HepG2 (cell line): ENCODE results near the gene AMZ1. TPM values are rescaled to one million over a fixed set of nuclear protein-coding genes. Genes with fewer than 3 reads are reported as not detected.

Source experiments
- ATAC-seq: fragments of 200-7000 bp; cut with Tn5 transposase; 3 replicates; pipeline ENCODE4 v1.9.1; 2020; ENCODE audit warnings: mild to moderate bottlenecking, moderate library complexity
- BruUV-seq: library from RNA; stranded (reverse); fragments of 400-500 nt; replicated peaks from 2 replicates; lab custom pipeline; 2021; lab: Mats Ljungman, UMichigan
- CTCF ChIA-PET: fragments of 300-600 bp; formaldehyde crosslinking; extraction: SDS; loops from one replicate; lab custom pipeline; 2021; ENCODE audit warnings: low total read pairs, inconsistent platforms, low intra/inter-chr PET ratio; lab: Yijun Ruan, JAX
- POLR2A ChIA-PET: fragments of 350-600 bp; sonication (Branson Sonifier 250); formaldehyde crosslinking; loops from one replicate; lab custom pipeline; 2020; ENCODE audit warnings: antibody characterized with exemption, inconsistent platforms; lab: Yijun Ruan, JAX
- DNase-seq: peaks from one replicate; pipeline ENCODE4 v3.0.0-alpha.2; 2015; ENCODE audit warnings: low spot score
- FAIRE-seq: peaks from 3 replicates; lab custom pipeline; 2011; peaks lifted over from hg19 to GRCh38; lab: Jason Lieb, UNC
- H2AFZ ChIP-seq: one replicate; pipeline ENCODE4 v1.6.1; 2011; ENCODE audit warnings: low read length, inconsistent platforms
- H3K27ac ChIP-seq: fragments of 300-600 bp; 3 replicates; pipeline ENCODE4 v1.8.0; 2011; ENCODE audit warnings: mixed run types, mild to moderate bottlenecking, mixed read lengths, low read length, inconsistent platforms; ENCODE audit not compliant: insufficient read depth; ENCODE audit errors: extremely low read length
- H3K27me3 ChIP-seq, 2 experiments: fragments of 200-600 bp in 1 of 2; 2 replicates in 1 of 2; 3 replicates in 1 of 2; pipeline versions ENCODE4 v1.6.0 to v1.8.0; 2011; ENCODE audit warnings: low read length in 2 of 2, mild to moderate bottlenecking in 2 of 2, moderate library complexity in 2 of 2, inconsistent platforms in 1 of 2; ENCODE audit not compliant: insufficient read depth in 2 of 2, control insufficient read depth in 1 of 2
- H3K36me3 ChIP-seq, 2 experiments: fragments of 200-600 bp in 1 of 2; replicated peaks in 1 of 2; 2 replicates in 1 of 2; 3 replicates in 1 of 2; pipeline versions ENCODE4 v1.5.1 to v1.8.0; 2011; ENCODE audit warnings: low read length in 2 of 2, inconsistent platforms in 1 of 2; ENCODE audit not compliant: insufficient read depth in 2 of 2, control insufficient read depth in 1 of 2
- H3K4me1 ChIP-seq: 2 replicates; pipeline ENCODE4 v1.5.1; 2012; ENCODE audit warnings: low read length, inconsistent platforms; ENCODE audit not compliant: insufficient read depth
- H3K4me2 ChIP-seq: 2 replicates; pipeline ENCODE4 v1.6.0; 2011; ENCODE audit warnings: low read depth, low read length, inconsistent platforms
- H3K4me3 ChIP-seq, 3 experiments: fragments of 200-600 bp in 1 of 3; sonication (generic), shearing (Covaris generic) in 1 of 3; replicated peaks in 1 of 3; 2 replicates each; pipeline ENCODE4 v1.5.1; 2011 to 2016; ENCODE audit warnings: low read length in 3 of 3, inconsistent platforms in 2 of 3, low read depth in 2 of 3, mild to moderate bottlenecking in 2 of 3, control low read depth in 1 of 3, mixed read lengths in 1 of 3; ENCODE audit not compliant: insufficient read depth in 1 of 3
- H3K79me2 ChIP-seq: one replicate; pipeline ENCODE4 v1.6.1; 2011; ENCODE audit warnings: low read length, inconsistent platforms; ENCODE audit not compliant: insufficient read depth
- H3K9ac ChIP-seq: 2 replicates; pipeline ENCODE4 v1.6.0; 2011; ENCODE audit warnings: mild to moderate bottlenecking, low read depth, low read length, inconsistent platforms; ENCODE audit not compliant: insufficient read depth
- H3K9me3 ChIP-seq: 2 replicates; pipeline ENCODE4 v1.5.1; 2012; ENCODE audit warnings: mild to moderate bottlenecking, low read length
- H4K20me1 ChIP-seq: 2 replicates; pipeline ENCODE4 v1.6.0; 2011; ENCODE audit warnings: inconsistent platforms, mild to moderate bottlenecking, low read length, moderate library complexity; ENCODE audit not compliant: insufficient read depth
- GABPB1 ChIP-seq: IDR thresholded peaks from 2 replicates; pipeline ENCODE4 v1.6.1; 2016; ENCODE audit warnings: mild to moderate bottlenecking, missing genetic modification reagents, moderate library complexity, missing compliant biosample characterization
- JUND ChIP-seq: sonication (generic); formaldehyde crosslinking; IDR thresholded peaks from 2 replicates; pipeline ENCODE4 v1.8.0; 2022; ENCODE audit warnings: mild to moderate bottlenecking, missing genetic modification reagents
- POLR2AphosphoS5 ChIP-seq: IDR thresholded peaks from 2 replicates; pipeline ENCODE4 v1.6.1; 2012; ENCODE audit warnings: low read depth, low read length
- PTBP1 ChIP-seq: fragments of 200-400 bp; formaldehyde crosslinking; IDR thresholded peaks from 2 replicates; pipeline ENCODE4 v1.6.1; 2018; ENCODE audit warnings: low read length, low read depth; ENCODE audit not compliant: poor library complexity, severe bottlenecking
- SOX5 ChIP-seq: IDR thresholded peaks from 2 replicates; pipeline ENCODE4 v1.6.1; 2016; ENCODE audit warnings: borderline replicate concordance
- TBP ChIP-seq: sonication (generic); formaldehyde crosslinking; IDR thresholded peaks from 2 replicates; pipeline ENCODE4 v1.5.0; 2020; ENCODE audit warnings: missing genetic modification reagents
- ZNF234 ChIP-seq: sonication (generic); formaldehyde crosslinking; conservative IDR thresholded peaks from 2 replicates; pipeline ENCODE4 v1.5.1; 2020; ENCODE audit warnings: mild to moderate bottlenecking, missing genetic modification reagents
- ZNF629 ChIP-seq: sonication (generic); formaldehyde crosslinking; conservative IDR thresholded peaks from 2 replicates; pipeline ENCODE4 v1.5.0; 2020; ENCODE audit warnings: missing genetic modification reagents
- whole genome bisulfite sequencing: methylation state at CpG from one replicate; pipeline ENCODE4 v1.1.6; 2017; ENCODE audit warnings: low lambda C conversion rate; 5-methylcytosine and 5-hydroxymethylcytosine counted together
- in situ Hi-C: cut with HindIII; loops from 2 replicates; pipeline ENCODE4 v1.10.0; 2017; ENCODE audit warnings: low pct_unique_long_range_greater_than_20kb; ENCODE audit not compliant: extremely low pct_ligation_motif_present
- intact Hi-C: fragments of 100-400 bp; cut with micrococcal nuclease; formaldehyde crosslinking; loops from one replicate; pipeline ENCODE4 v1.10.0; 2022; ENCODE audit not compliant: unreplicated experiment
- polyA plus RNA-seq, 8 experiments: library from polyadenylated mRNA; depleted of rRNA in 3 of 8; stranded (reverse) in 7 of 8; unstranded in 1 of 8; fragments of >200 nt; fragmentation: Illumina TruSeq in 4 of 8; extraction: Trizol in 4 of 8; gene quantifications; 2 replicates each; pipeline versions ENCODE4 v1.2.1 to v1.2.3, GENCODE V29; 2011 to 2016; ENCODE audit warnings: low read depth in 4 of 8, missing spikeins in 1 of 8, mixed read lengths in 1 of 8; ENCODE audit not compliant: insufficient read depth in 1 of 8
- total RNA-seq, 5 experiments: library from RNA; depleted of rRNA; stranded (reverse); fragments of >200 nt; fragmentation: Illumina TruSeq; extraction: Trizol; gene quantifications; 2 replicates each; pipeline ENCODE4 v1.2.3, GENCODE V29; 2016; ENCODE audit warnings: low read depth in 1 of 5
- TF ChIP-seq, protein P1 (sequence below): IDR thresholded peaks from 2 replicates; pipeline ENCODE4 v1.6.1; 2018; ENCODE audit warnings: missing genetic modification reagents, mild to moderate bottlenecking, missing compliant biosample characterization
- TF ChIP-seq, protein P2 (sequence below): IDR thresholded peaks from 2 replicates; pipeline ENCODE4 v1.6.1; 2016; ENCODE audit warnings: low read depth
- TF ChIP-seq, protein P3 (sequence below): sonication (generic); formaldehyde crosslinking; IDR thresholded peaks from one replicate; pipeline ENCODE4 v1.5.1; 2020; ENCODE audit warnings: mild to moderate bottlenecking, missing genetic modification reagents; ENCODE audit errors: not compliant biosample characterization

Gene AMZ1
- total and polyA plus RNA-seq, 2 of the 13 experiments (the other 11 are each of a cell fraction or from before 2014, with no cell fraction given) = 0.03 TPM; not detected in 1

DNA sequence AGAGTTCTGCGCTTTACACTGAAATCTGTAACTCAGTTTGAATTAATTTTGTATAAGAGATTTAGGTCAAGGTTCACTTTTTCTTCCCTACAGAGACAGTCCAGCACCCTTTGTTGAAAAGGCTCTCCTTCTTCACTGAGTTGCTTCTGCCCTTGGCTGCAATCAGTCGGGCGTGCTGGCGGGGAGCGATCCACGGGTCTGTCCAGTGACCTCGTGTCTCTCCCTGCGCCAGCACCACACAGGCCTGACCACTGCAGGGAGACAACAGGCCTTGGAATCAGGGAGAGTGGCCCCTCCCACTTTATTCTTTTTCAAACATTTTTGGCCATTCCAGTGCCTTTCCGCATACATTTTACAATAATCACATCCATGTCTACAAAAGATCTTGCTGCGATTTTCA, 66.9 kb downstream of the AMZ1 start:
- FAIRE-seq (no peak), ATAC-seq (no peak), DNase-seq (no peak)
- ChIA-PET POLR2A (no interaction called here), CTCF (no interaction called here)
- WGBS = 95% methylated on average over 10 of the region's 10 CpGs
- intact Hi-C loops (loop anchor here (5.0 kb wide), 1 partner anchor 47 kb away; no protein-coding TSS in a partner anchor), in situ Hi-C loops (no loop called here)
- Histone ChIP-seq H3K27ac (no peak overlapping the region), H3K27me3 (no peaks in the 10 kb centered on the region), H4K20me1 (no peaks in the 10 kb centered on the region), H3K79me2 (peaks cover 31% of the 10 kb centered on the region), H3K36me3 (peaks cover 6 to 7% of the 10 kb centered on the region in 2 experiments; a peak in 4 of 5 replicates), H3K4me3 (no peak overlapping the region), H3K4me2 (no peak overlapping the region), H3K9ac (no peak overlapping the region), H3K4me1 (peaks cover 27% of the 10 kb centered on the region), H2AFZ (no peak overlapping the region), H3K9me3 (no peaks in the 10 kb centered on the region)
- BruUV-seq = no TSS peak
- TF ChIP-seq PTBP1 = no peak
- TF ChIP-seq SOX5 = no peak
- TF ChIP-seq JUND (CRISPR knock-in tag) = no peak
- no peak for TF ChIP-seq TBP (CRISPR knock-in tag)
- no peak for TF ChIP-seq ZNF234 (CRISPR knock-in tag)
- no peak for TF ChIP-seq GABPB1
- TF ChIP-seq ZNF629 (CRISPR knock-in tag) = no peak
- TF ChIP-seq, protein P1, sequence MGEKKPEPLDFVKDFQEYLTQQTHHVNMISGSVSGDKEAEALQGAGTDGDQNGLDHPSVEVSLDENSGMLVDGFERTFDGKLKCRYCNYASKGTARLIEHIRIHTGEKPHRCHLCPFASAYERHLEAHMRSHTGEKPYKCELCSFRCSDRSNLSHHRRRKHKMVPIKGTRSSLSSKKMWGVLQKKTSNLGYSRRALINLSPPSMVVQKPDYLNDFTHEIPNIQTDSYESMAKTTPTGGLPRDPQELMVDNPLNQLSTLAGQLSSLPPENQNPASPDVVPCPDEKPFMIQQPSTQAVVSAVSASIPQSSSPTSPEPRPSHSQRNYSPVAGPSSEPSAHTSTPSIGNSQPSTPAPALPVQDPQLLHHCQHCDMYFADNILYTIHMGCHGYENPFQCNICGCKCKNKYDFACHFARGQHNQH = no peak
- TF ChIP-seq, protein P2, sequence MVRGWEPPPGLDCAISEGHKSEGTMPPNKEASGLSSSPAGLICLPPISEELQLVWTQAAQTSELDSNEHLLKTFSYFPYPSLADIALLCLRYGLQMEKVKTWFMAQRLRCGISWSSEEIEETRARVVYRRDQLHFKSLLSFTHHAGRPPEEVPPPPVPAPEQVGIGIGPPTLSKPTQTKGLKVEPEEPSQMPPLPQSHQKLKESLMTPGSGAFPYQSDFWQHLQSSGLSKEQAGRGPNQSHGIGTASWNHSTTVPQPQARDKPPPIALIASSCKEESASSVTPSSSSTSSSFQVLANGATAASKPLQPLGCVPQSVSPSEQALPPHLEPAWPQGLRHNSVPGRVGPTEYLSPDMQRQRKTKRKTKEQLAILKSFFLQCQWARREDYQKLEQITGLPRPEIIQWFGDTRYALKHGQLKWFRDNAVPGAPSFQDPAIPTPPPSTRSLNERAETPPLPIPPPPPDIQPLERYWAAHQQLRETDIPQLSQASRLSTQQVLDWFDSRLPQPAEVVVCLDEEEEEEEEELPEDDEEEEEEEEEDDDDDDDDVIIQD (CRISPR knock-in tag) = no peak
- TF ChIP-seq, protein P3, sequence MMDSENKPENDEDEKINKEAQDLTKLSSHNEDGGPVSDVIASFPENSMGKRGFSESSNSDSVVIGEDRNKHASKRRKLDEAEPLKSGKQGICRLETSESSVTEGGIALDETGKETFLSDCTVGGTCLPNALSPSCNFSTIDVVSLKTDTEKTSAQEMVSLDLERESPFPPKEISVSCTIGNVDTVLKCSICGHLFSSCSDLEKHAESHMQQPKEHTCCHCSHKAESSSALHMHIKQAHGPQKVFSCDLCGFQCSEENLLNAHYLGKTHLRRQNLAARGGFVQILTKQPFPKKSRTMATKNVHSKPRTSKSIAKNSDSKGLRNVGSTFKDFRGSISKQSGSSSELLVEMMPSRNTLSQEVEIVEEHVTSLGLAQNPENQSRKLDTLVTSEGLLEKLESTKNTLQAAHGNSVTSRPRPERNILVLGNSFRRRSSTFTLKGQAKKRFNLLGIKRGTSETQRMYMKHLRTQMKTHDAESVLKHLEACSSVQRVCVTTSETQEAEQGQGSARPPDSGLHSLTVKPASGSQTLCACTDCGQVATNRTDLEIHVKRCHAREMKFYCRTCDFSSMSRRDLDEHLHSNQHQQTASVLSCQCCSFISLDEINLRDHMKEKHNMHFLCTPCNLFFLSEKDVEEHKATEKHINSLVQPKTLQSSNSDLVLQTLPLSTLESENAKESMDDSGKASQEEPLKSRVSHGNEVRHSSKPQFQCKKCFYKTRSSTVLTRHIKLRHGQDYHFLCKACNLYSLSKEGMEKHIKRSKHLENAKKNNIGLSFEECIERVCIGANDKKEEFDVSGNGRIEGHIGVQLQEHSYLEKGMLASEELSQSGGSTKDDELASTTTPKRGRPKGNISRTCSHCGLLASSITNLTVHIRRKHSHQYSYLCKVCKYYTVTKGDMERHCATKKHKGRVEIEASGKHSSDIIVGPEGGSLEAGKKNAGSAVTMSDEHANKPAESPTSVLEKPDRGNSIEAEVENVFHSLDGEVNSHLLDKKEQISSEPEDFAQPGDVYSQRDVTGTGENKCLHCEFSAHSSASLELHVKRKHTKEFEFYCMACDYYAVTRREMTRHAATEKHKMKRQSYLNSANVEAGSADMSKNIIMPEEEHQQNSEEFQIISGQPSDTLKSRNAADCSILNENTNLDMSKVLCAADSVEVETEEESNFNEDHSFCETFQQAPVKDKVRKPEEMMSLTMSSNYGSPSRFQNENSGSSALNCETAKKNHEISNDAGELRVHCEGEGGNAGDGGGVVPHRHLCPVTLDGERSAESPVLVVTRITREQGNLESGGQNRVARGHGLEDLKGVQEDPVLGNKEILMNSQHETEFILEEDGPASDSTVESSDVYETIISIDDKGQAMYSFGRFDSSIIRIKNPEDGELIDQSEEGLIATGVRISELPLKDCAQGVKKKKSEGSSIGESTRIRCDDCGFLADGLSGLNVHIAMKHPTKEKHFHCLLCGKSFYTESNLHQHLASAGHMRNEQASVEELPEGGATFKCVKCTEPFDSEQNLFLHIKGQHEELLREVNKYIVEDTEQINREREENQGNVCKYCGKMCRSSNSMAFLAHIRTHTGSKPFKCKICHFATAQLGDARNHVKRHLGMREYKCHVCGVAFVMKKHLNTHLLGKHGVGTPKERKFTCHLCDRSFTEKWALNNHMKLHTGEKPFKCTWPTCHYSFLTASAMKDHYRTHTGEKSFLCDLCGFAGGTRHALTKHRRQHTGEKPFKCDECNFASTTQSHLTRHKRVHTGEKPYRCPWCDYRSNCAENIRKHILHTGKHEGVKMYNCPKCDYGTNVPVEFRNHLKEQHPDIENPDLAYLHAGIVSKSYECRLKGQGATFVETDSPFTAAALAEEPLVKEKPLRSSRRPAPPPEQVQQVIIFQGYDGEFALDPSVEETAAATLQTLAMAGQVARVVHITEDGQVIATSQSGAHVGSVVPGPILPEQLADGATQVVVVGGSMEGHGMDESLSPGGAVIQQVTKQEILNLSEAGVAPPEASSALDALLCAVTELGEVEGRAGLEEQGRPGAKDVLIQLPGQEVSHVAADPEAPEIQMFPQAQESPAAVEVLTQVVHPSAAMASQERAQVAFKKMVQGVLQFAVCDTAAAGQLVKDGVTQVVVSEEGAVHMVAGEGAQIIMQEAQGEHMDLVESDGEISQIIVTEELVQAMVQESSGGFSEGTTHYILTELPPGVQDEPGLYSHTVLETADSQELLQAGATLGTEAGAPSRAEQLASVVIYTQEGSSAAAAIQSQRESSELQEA (CRISPR knock-in tag) = no peak
- TF ChIP-seq POLR2AphosphoS5 = no peak
